Uterus (tissue), 4 donors: ENCODE data around the gene ADAMTS9. TPM values are rescaled to one million over a fixed set of nuclear protein-coding genes. Genes with fewer than 3 reads are reported as not detected.

ENCODE experiments used
- DNase-seq, 2 donors: peaks; one replicate each; pipeline ENCODE4 v3.0.0-alpha.2; 2019 to 2020
- H3K27ac ChIP-seq, 2 donors: fragments of 200-600 bp; sonication (generic); 1 replicate in 1 of 2; 2 replicates in 1 of 2; pipeline ENCODE4 v1.5.1; 2016 to 2018
- H3K27me3 ChIP-seq, 2 donors: fragments of 200-600 bp; sonication (generic); one replicate each; pipeline ENCODE4 v1.5.1; 2018 to 2019; ENCODE audit warnings: control low read depth in 1 of 2
- H3K36me3 ChIP-seq, 2 donors: fragments of 200-600 bp; sonication (generic); one replicate each; pipeline ENCODE4 v1.5.1; 2019; ENCODE audit warnings: control low read depth in 1 of 2
- H3K4me1 ChIP-seq, 2 donors: fragments of 200-600 bp; sonication (generic); one replicate each; pipeline ENCODE4 v1.5.1; 2018 to 2019; ENCODE audit warnings: control low read depth in 1 of 2
- H3K4me3 ChIP-seq, 2 donors: fragments of 200-600 bp; sonication (generic); 1 replicate in 1 of 2; 2 replicates in 1 of 2; pipeline ENCODE4 v1.5.1; 2018 to 2019; ENCODE audit warnings: mild to moderate bottlenecking in 1 of 2
- H3K9me3 ChIP-seq, 2 donors: fragments of 200-600 bp; sonication (generic); one replicate each; pipeline ENCODE4 v1.5.1; 2019; ENCODE audit warnings: control low read depth in 1 of 2
- CTCF ChIP-seq, 4 experiments: fragments of 200-600 bp in 2 of 4; fragments of 450-650 bp in 2 of 4; sonication (generic) in 2 of 4; IDR thresholded peaks; one replicate each; pipeline ENCODE4 v1.5.1; 2016 to 2019; ENCODE audit warnings: antibody characterized with exemption in 4 of 4, mild to moderate bottlenecking in 2 of 4, moderate library complexity in 1 of 4
- POLR2A ChIP-seq, 2 donors: fragments of 450-650 bp; IDR thresholded peaks; one replicate each; pipeline ENCODE4 v1.6.1; 2016; ENCODE audit warnings: antibody characterized with exemption in 2 of 2, mild to moderate bottlenecking in 1 of 2, moderate library complexity in 1 of 2
- intact Hi-C: fragments of 100-400 bp; cut with DNase I; formaldehyde crosslinking; loops from one replicate; pipeline ENCODE4 v1.15.1; 2023; ENCODE audit warnings: low total_unique reads
- total RNA-seq, 4 donors: library from RNA; depleted of rRNA in 3 of 4; stranded (reverse); fragments of >200 nt in 3 of 4; gene quantifications; one replicate each; pipeline versions ENCODE4 v1.1.0 to v1.2.4, GENCODE V29; 2014 to 2023
- donor health status: DM: yes; HTN: yes; CAD: no.

The ADAMTS9 gene
- total RNA-seq, 4 donors from 2014 or later = 17.4 to 197 (median 160) TPM

- peak overlapping the region; percentile 63 to 87 for H3K27ac ChIP-seq
- no peaks in the 10 kb centered on the region for H3K27me3 ChIP-seq
- H3K9me3 ChIP-seq = no peaks in the 10 kb centered on the region
- TF ChIP-seq POLR2A (IDR thresholded peaks at IDR 0.05) = no peak
- no peak for TF ChIP-seq CTCF (IDR thresholded peaks at IDR 0.05)
- H3K4me3 ChIP-seq = no peak overlapping the region
- DNase-seq = no peak
- intact Hi-C loops = no loop called here
- H3K36me3 ChIP-seq = no peaks in the 10 kb centered on the region
- H3K4me1 ChIP-seq = peaks cover 0 to 7% of the 10 kb centered on the region in 2 donors
Observed at GRCh38 chr3:64612916-64613526, 74.8 kb downstream of the ADAMTS9 start.

- Histone ChIP-seq H3K27ac (peak overlapping the region; percentile 63 to 87), H3K4me3 (no peak overlapping the region), H3K4me1 (peaks cover 0 to 7% of the 10 kb centered on the region in 2 donors), H3K36me3 (no peaks in the 10 kb centered on the region), H3K27me3 (no peaks in the 10 kb centered on the region), H3K9me3 (no peaks in the 10 kb centered on the region)
- TF ChIP-seq POLR2A (IDR thresholded peaks at IDR 0.05) (peak in 1 of 2 donors; percentile 8), CTCF (IDR thresholded peaks at IDR 0.05) (peak in 1 of 4 experiments; percentile 5)
- DNase-seq = peak; percentile 46 to 78
- intact Hi-C loops = no loop called here
Observed at GRCh38 chr3:64612082-64612860, 75.5 kb downstream of the ADAMTS9 start.

DNA sequence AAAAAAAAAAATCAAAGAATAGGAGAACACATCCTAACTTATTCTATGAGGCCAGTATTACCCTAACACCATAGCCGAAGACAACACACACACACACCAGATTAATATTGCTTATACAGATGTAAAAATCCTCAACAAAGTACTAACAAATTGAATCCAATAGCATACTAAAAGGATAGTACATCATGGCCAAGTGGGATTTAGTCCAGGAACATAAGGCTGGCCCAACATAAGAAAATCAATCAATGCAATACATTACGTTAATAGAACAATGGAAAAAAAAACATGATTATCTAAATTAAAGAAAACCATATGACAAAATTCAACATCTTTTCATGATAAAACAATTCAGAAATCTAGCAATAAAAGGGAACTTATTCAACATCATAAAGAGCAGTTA lies 79.1 kb downstream of the ADAMTS9 start:
- Histone ChIP-seq H3K27ac (no peak overlapping the region), H3K27me3 (no peaks in the 10 kb centered on the region), H3K4me1 (peaks cover 0 to 7% of the 10 kb centered on the region in 2 donors), H3K9me3 (no peaks in the 10 kb centered on the region), H3K4me3 (no peak overlapping the region), H3K36me3 (no peaks in the 10 kb centered on the region)
- TF ChIP-seq CTCF (IDR thresholded peaks at IDR 0.05) = no peak
- no peak for TF ChIP-seq POLR2A (IDR thresholded peaks at IDR 0.05)
- intact Hi-C loops = no loop called here
- no peak for DNase-seq

DNA sequence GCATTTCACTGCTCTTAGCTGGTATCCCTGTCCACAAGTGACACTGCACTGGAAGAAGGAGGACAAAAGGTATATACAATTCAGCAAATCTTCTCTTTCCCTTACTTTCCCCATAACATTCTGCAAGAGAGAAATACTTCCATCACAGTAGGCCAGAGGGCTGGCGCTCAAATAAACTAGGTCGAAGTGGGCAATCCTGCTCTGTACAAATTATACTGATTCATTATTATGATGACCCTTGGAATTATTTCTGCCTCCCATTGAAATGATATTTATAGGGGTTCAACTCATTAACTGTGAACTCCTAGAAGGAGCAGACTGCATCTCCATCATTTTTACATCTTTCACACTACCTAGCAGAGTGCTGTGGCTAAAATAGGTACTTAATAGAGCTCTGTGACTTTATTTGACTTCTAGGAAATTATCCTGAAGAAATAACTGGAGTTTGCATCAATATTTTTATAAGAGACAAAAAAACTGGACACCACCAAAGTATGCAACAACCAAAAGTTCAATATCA lies 80.7 kb downstream of the ADAMTS9 start:
- Histone ChIP-seq H3K4me3 (no peak overlapping the region), H3K27me3 (no peaks in the 10 kb centered on the region), H3K4me1 (no peaks in the 10 kb centered on the region), H3K9me3 (no peaks in the 10 kb centered on the region), H3K36me3 (no peaks in the 10 kb centered on the region), H3K27ac (no peak overlapping the region)
- TF ChIP-seq CTCF (IDR thresholded peaks at IDR 0.05) (no peak), POLR2A (IDR thresholded peaks at IDR 0.05) (no peak)
- no peak for DNase-seq
- intact Hi-C loops = no loop called here

DNA sequence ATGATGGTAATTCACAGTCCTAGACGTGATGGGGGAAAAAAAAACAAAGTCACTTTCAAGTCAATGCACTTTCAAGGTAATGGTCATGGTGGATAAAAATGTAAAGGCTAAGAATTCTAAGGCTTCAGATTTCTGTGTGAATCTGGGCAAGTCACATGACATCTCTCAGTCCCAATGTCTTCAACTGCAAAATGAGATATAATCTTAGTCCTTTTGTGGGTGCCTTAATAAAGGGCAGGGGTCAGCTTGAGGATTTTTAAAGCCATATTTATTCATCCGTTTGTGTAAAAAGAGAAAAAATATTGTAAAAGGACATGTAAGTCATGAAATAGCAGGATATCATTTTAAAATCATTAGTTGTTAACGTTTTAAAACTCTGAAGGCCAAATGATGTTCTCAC lies 83.5 kb downstream of the ADAMTS9 start:
- Histone ChIP-seq H3K9me3 (no peaks in the 10 kb centered on the region), H3K36me3 (no peaks in the 10 kb centered on the region), H3K4me1 (no peaks in the 10 kb centered on the region), H3K27me3 (no peaks in the 10 kb centered on the region), H3K27ac (no peak overlapping the region), H3K4me3 (no peak overlapping the region)
- no peak for DNase-seq
- intact Hi-C loops = no loop called here
- TF ChIP-seq POLR2A (IDR thresholded peaks at IDR 0.05) (no peak), CTCF (IDR thresholded peaks at IDR 0.05) (no peak)
